ENCODE measurements around the gene SLC4A7. TPM values are rescaled to one million over a fixed set of nuclear protein-coding genes. Genes with fewer than 3 reads are reported as not detected.
"Not testable (repeated sequence)": the region's sequence is repeated elsewhere in the genome, so short reads cannot be mapped to it uniquely, and the experiment has no call there.

Gene SLC4A7
- polyA plus RNA-seq, 1 experiment = 42.9 TPM

GRCh38 chr3:27340534-27340933 is 143.7 kb downstream of the SLC4A7 start:
- H3K27me3 ChIP-seq (ENCODE audit: control insufficient read depth, insufficient read depth, low read length) = no peaks in the 10 kb centered on the region

DNA sequence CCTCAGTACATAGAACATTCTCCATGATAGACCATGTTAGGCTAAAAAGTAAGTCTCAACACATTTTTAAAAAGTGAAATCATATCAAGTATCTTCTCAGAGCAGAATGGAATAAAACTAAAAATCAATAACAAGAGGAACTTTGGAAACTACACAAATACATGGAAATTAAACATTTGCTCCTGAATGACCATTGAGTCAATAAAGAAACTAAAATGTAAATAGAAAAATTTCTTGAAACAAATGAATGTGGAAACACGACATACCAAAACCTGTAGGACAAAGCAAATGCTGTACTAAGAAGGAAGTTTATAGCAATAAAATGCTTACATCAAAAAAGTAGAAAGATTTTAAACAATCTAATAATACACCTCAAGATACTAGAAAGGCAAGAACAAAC is 148.6 kb downstream of the SLC4A7 start:
- Histone ChIP-seq H3K27me3 (ENCODE audit: control insufficient read depth, insufficient read depth, low read length) (no peaks in the 10 kb centered on the region), H3K9me3 (ENCODE audit: control insufficient read depth, insufficient read depth, low read length) (no peaks in the 10 kb centered on the region), H3K27ac (ENCODE audit: low read depth, low read length) (no peak overlapping the region), H3K4me3 (ENCODE audit: low read depth, low read length) (no peak overlapping the region)
- ChIA-PET POLR2A (no interaction called here), CTCF (no interaction called here)
- TF ChIP-seq, protein P1, sequence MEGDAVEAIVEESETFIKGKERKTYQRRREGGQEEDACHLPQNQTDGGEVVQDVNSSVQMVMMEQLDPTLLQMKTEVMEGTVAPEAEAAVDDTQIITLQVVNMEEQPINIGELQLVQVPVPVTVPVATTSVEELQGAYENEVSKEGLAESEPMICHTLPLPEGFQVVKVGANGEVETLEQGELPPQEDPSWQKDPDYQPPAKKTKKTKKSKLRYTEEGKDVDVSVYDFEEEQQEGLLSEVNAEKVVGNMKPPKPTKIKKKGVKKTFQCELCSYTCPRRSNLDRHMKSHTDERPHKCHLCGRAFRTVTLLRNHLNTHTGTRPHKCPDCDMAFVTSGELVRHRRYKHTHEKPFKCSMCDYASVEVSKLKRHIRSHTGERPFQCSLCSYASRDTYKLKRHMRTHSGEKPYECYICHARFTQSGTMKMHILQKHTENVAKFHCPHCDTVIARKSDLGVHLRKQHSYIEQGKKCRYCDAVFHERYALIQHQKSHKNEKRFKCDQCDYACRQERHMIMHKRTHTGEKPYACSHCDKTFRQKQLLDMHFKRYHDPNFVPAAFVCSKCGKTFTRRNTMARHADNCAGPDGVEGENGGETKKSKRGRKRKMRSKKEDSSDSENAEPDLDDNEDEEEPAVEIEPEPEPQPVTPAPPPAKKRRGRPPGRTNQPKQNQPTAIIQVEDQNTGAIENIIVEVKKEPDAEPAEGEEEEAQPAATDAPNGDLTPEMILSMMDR (IDR thresholded peaks at IDR 0.05; ENCODE audit: low read depth, low read length) = no peak
- DNase-seq (ENCODE audit: low read depth, low spot score) = no peak

More at GRCh38 chr3:27340534-27340933, 143.7 kb downstream of the SLC4A7 start:
- ChIA-PET CTCF (interaction anchor here (0.7 kb wide), 1 partner anchor 353 kb away, joined by 3 read pairs; no protein-coding TSS in a partner anchor), POLR2A (no interaction called here)
- TF ChIP-seq, protein P1 (IDR thresholded peaks at IDR 0.05; ENCODE audit: low read depth, low read length) = no peak
- Histone ChIP-seq H3K27ac (ENCODE audit: low read depth, low read length) (no peak overlapping the region), H3K4me3 (ENCODE audit: low read depth, low read length) (no peak overlapping the region), H3K9me3 (ENCODE audit: control insufficient read depth, insufficient read depth, low read length) (no peaks in the 10 kb centered on the region)
- DNase-seq (ENCODE audit: low read depth, low spot score) = no peak

DNA sequence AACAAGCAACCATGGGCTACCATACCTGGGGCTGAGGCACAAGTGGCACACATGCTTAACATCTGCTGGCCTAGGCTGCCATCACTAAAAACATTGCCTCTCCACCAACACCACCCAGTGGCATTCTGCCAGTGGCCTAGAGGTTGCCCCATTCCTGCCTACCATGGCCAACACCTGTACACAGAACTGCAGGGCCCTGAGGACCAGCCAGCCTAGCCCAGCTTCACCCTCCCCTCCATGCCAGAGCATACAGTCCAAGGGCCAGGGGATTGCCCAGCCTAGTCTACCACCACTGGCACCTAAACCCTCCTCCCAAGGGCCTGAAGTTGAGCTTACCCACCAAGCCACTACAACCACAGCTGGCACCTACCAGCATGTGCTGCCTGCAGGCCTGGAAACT is 150.3 kb downstream of the SLC4A7 start:
- Histone ChIP-seq H3K9me3 (ENCODE audit: control insufficient read depth, insufficient read depth, low read length) (no peaks in the 10 kb centered on the region), H3K4me3 (ENCODE audit: low read depth, low read length) (no peak overlapping the region), H3K27me3 (ENCODE audit: control insufficient read depth, insufficient read depth, low read length) (no peaks in the 10 kb centered on the region), H3K27ac (ENCODE audit: low read depth, low read length) (no peak overlapping the region)
- CTCF ChIA-PET = no interaction called here
- POLR2A ChIA-PET = no interaction called here
- TF ChIP-seq, protein P1 (IDR thresholded peaks at IDR 0.05; ENCODE audit: low read depth, low read length) = no peak
- no peak for DNase-seq (ENCODE audit: low read depth, low spot score)

- POLR2A ChIA-PET; H3K4me3 ChIP-seq (ENCODE audit: low read depth, low read length); H3K9me3 ChIP-seq (ENCODE audit: control insufficient read depth, insufficient read depth, low read length); DNase-seq (ENCODE audit: low read depth, low spot score); H3K27ac ChIP-seq (ENCODE audit: low read depth, low read length); H3K27me3 ChIP-seq (ENCODE audit: control insufficient read depth, insufficient read depth, low read length): not testable (repeated sequence)
- CTCF ChIA-PET = interaction anchor here (1.4 kb wide), 3 partner anchors 29 to 352 kb away, joined by 3 to 4 read pairs (median 3); no protein-coding TSS in a partner anchor
These were observed 155.0 kb downstream of the SLC4A7 start for GRCh38 chr3:27328982-27329762.

DNA sequence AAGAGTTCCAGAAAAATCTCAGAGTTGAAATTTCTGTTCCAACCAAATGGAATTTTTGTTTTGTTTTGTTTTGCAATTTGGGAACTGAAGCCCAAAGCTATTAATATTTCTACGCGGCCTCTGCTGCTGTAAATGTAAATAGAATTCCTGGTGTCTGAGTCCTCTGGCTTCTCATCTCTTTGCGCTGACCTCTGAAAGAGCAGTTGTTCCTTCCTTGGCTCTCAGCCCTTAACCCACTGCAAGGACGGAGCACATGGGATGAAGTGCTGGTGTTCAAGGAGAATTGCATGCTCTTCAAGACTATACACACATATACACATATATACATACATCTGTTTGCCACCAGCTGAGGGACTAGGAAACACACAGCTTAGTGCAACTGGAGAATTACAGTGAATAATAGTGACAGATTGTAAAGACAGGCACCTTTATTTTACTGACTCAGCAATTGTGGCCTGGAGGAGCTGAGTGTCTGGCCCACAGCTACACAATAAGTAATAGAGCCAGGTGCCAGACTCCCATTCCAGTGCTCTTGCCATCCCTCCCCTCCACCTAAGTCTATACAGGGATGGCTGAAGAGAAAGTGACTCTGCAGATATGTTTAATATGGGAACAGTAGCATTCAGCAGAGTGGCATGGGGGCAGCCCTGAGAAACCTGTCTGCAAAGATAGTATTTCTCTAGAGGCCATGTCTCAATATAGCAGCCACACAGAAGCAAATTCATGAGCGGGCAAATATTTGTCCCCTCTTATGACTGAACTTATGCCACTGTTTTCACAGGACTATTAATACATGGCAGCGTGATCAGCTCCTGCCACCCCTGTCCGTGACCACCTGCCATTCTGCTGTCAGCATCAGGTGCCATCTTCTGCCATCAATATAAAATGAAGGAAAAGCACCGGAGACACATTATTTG is 157.3 kb downstream of the SLC4A7 start:
- Histone ChIP-seq H3K27me3 (ENCODE audit: control insufficient read depth, insufficient read depth, low read length) (no peaks in the 10 kb centered on the region), H3K4me3 (ENCODE audit: low read depth, low read length) (no peak overlapping the region), H3K9me3 (ENCODE audit: control insufficient read depth, insufficient read depth, low read length) (no peaks in the 10 kb centered on the region), H3K27ac (ENCODE audit: low read depth, low read length) (peak overlapping the region; percentile 82)
- ChIA-PET CTCF (interaction anchor here (0.9 to 1.9 kb wide), 5 partner anchors 15 to 385 kb away, joined by 3 to 7 read pairs (median 4); no protein-coding TSS in a partner anchor), POLR2A (interaction anchor here (0.6 to 1.8 kb wide), 5 partner anchors 12 to 378 kb away, joined by 3 to 9 read pairs (median 4); partner anchors contain the start of gene NEK10)
- peak; percentile 96 for DNase-seq (ENCODE audit: low read depth, low spot score)
- TF ChIP-seq, protein P1 (IDR thresholded peaks at IDR 0.05; ENCODE audit: low read depth, low read length) = no peak

All from AG04450 (cell line).